Dendritic cell treated with granulocyte-macrophage colony-stimulating factor and Interleukin-4, amounts not matched to agents 40 ng/mL and 50 ng/mL, for 4 days (primary cell): ENCODE results near the gene NKG7.
"Not testable (repeated sequence)": the region's sequence is repeated elsewhere in the genome, so short reads cannot be mapped to it uniquely, and the experiment has no call there.

Experiments used
- H3K27ac Mint-ChIP-seq: one replicate; pipeline ENCODE4 v1.8.0; 2022; ENCODE audit warnings: mild to moderate bottlenecking, mixed read lengths
- H3K27me3 Mint-ChIP-seq: one replicate; pipeline ENCODE4 v1.8.0; 2022; ENCODE audit warnings: mild to moderate bottlenecking, mixed read lengths
- H3K36me3 Mint-ChIP-seq: one replicate; pipeline ENCODE4 v1.8.0; 2022; ENCODE audit warnings: low read depth, mixed read lengths
- H3K4me1 Mint-ChIP-seq: one replicate; pipeline ENCODE4 v1.8.0; 2022; ENCODE audit warnings: low read depth, mixed read lengths
- H3K4me3 Mint-ChIP-seq: one replicate; pipeline ENCODE4 v1.8.0; 2022; ENCODE audit warnings: mild to moderate bottlenecking, moderate library complexity, mixed read lengths
- H3K9me3 Mint-ChIP-seq: one replicate; pipeline ENCODE4 v1.8.0; 2022; ENCODE audit warnings: mixed read lengths
- intact Hi-C: fragments of 100-400 bp; cut with micrococcal nuclease; formaldehyde crosslinking; loops from one replicate; pipeline ENCODE4 v1.15.0; 2022

NKG7 gene

DNA sequence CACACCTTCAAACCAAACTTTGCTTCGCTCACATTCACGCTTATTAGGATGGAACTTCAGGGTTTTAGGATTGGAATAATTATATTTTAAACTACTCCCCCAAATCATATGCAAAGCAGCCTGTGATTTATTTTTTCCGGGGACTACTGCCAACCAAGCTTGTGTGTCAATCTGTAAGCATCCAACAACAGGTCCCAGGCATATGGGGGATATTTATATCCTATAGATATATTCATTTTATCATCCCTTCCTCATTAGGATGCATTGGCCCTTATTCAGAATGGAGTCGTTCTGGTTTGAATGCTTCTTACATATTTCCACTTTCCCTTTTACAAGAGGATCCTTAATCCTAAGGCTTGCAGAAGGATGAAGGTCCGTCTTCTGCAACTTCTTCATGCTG is 26.8 kb upstream of the NKG7 start:
- Mint-ChIP-seq H3K27me3 (no peaks in the 10 kb centered on the region), H3K36me3 (peaks cover 7% of the 10 kb centered on the region), H3K4me3 (no peak overlapping the region), H3K4me1 (peaks cover 14% of the 10 kb centered on the region), H3K27ac (no peak overlapping the region), H3K9me3 (peaks cover 26% of the 10 kb centered on the region)
- intact Hi-C loops = no loop called here

DNA sequence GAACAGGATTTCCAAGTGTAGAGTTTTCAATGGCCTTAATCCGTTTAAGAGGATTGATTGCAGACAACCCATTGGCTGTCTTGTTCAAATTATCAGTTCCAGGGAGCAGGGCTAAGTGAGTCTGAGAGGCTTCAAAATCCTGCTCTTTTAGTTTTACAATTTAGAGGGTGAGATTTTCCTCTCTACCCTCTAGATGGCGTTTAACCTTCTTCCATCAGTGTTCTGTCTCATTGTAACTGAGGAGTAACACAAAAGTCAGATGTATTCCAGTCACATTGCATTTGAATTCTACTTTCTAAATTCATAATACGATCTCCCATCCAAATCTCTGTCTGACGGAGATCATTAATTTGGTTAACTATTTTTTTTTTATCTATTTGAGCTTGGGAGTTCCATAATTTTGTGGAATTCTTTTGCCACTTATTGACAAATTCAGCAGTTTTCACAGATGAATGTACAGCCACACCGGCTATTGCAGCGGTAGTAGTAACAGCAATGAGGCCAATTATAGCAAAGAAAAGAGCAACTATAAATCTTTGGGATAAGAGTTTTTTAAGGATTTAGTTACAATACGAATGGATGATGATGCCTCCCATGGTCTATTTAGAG is 25.7 kb upstream of the NKG7 start:
- Mint-ChIP-seq H3K36me3 (peaks cover 7% of the 10 kb centered on the region), H3K4me3 (no peak overlapping the region), H3K4me1 (peaks cover 14% of the 10 kb centered on the region), H3K27ac (no peak overlapping the region), H3K9me3 (peaks cover 19% of the 10 kb centered on the region), H3K27me3 (no peaks in the 10 kb centered on the region)
- intact Hi-C loops = no loop called here

DNA sequence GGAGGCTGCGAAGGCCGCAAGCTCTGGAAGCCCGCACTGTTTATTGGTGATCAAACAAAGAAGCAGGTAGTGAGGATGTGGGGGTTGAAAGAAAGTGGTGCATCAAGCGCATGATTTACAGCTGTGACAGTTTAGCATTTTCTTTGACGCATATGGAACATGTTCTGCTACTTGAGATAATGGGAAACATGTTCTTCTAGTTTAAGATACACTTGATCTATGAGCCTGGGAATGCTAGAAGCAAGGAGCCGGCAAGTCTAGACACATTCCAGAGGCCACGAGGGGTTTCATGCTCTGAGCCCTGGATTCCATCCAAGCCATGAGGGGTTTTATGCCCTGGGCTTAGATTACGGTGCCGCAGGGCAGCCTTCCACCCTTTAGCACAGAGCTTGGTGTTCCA is 25.0 kb upstream of the NKG7 start:
- intact Hi-C loops, H3K4me3 Mint-ChIP-seq, H3K27ac Mint-ChIP-seq, H3K27me3 Mint-ChIP-seq, H3K36me3 Mint-ChIP-seq: not testable (repeated sequence)
- Mint-ChIP-seq H3K9me3 (peaks cover 12% of the 10 kb centered on the region), H3K4me1 (peaks cover 14% of the 10 kb centered on the region)

DNA sequence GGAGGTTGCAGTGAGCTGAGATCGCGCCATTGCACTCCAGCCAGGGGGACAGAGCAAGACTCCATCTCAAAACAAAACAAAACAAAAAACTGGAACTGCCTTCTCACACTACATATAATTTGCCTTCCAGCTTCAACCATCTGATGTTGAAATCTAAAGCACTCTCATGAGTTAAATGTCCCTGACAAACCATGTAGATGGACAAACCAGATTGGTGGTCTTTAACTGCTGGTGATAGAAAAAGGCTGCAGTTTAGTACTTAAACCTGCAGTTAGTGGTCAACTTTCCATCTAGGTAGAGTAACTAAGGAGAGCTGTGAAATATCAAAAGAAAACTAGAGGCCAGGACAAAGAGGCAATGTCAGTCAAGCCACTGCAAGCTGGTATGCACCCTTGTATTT is 23.7 kb upstream of the NKG7 start:
- H3K36me3 Mint-ChIP-seq = no peaks in the 10 kb centered on the region
- intact Hi-C loops = no loop called here

DNA sequence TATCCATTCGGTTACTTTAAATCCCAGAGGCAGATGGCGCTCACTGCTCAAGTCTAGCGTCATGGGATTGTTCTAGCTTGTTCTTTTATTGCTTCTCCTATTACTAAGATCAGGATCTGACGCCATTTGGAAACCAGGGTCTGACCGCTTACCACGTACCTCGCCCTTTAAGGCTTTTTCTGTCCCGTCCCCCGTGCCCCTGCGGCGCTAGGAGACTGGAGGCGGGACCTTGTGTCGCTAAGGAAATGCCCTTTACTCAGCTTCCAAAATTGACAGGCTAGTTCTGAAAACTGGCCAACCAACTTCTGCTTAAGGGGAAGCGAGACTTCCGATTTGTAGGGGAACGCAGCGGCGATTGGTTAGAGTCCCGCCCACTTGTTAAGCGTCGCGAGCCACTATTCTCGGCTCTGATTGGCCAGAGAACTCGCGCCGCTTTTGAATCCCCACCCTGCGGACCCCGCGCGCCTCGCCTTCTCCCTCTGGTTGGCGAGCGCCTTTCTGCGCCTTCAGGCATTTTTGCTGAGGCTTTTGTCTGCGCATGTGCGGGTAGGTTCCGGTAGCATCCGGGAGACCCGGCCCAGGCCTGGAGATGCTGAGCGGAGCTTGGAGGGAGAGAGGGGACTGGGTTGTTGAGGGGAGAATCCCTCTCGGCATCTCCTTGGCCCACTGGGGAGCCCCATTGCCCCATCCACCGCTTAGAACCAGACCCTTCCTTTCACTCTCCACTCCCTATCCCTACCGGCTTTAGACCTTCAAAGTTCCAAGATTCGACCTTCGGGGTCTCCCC is 21.8 kb upstream of the NKG7 start:
- Mint-ChIP-seq H3K4me1 (peaks cover 24% of the 10 kb centered on the region), H3K4me3 (peak overlapping the region; percentile 67), H3K27me3 (no peaks in the 10 kb centered on the region), H3K36me3 (no peaks in the 10 kb centered on the region), H3K27ac (peak overlapping the region; percentile 73), H3K9me3 (no peaks in the 10 kb centered on the region)
- intact Hi-C loops = loop anchor here (1.0 to 2.0 kb wide), 3 partner anchors 27 to 55 kb away; no protein-coding TSS in a partner anchor

More for the DNA sequence above, 23.7 kb upstream of the NKG7 start:
- H3K4me3 Mint-ChIP-seq = no peak overlapping the region
- no peaks in the 10 kb centered on the region for H3K9me3 Mint-ChIP-seq
- H3K4me1 Mint-ChIP-seq = peaks cover 17% of the 10 kb centered on the region
- peak overlapping the region; percentile 73 for H3K27ac Mint-ChIP-seq
- no peaks in the 10 kb centered on the region for H3K27me3 Mint-ChIP-seq

DNA sequence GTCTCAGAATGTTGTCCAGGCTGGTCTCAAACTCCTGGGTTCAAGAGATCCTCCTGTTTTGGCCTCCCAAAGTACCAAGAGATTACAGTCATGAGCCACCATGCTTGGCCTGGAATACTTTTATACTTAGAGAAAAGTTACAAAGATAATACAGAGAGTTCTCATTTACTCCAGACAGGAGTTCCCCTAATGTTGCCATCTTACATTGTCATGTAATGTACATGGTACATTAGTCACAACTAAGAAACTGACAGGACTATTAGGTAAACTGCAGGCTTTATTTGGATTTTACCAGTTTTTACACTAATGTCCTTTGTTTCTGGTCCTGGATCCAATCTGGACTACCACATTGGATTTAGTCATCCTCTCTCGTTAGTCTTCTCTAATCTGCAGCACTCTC is 20.2 kb upstream of the NKG7 start:
- H3K4me3 Mint-ChIP-seq = no peak overlapping the region
- peaks cover 24% of the 10 kb centered on the region for H3K4me1 Mint-ChIP-seq
- intact Hi-C loops = no loop called here
- no peak overlapping the region for H3K27ac Mint-ChIP-seq
- H3K9me3 Mint-ChIP-seq = no peaks in the 10 kb centered on the region
- no peaks in the 10 kb centered on the region for H3K27me3 Mint-ChIP-seq
- H3K36me3 Mint-ChIP-seq = no peaks in the 10 kb centered on the region

DNA sequence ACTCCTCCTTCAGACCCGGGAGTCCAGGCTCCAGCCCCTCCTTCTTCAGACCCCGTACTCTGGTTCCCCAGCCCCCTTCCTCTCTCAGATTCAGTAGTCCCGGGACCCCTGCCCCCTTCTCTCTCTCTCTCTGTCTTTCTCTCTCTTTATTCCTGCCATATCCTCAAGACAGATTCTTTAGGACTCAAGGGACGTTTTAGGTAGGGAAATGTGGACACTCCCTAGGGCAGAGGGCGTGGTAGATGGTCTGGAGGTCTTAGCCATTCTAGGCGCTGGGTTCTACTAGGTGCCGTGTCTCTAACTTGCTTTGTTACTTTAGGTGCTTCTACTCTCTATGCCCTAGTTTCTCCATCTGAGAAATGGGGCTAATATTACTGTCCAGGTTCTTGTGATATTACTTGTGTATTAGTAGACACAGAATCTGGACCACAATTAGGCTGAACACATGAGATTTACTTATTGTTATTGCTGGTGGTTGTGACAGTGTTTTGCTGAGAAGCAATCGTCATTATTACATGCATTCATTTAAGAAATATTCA is 18.7 kb upstream of the NKG7 start:
- Mint-ChIP-seq H3K9me3 (no peaks in the 10 kb centered on the region), H3K4me3 (peak overlapping the region; percentile 11), H3K27me3 (no peaks in the 10 kb centered on the region), H3K27ac (peak overlapping the region; percentile 79), H3K36me3 (no peaks in the 10 kb centered on the region), H3K4me1 (peaks cover 24% of the 10 kb centered on the region)
- intact Hi-C loops = no loop called here

DNA sequence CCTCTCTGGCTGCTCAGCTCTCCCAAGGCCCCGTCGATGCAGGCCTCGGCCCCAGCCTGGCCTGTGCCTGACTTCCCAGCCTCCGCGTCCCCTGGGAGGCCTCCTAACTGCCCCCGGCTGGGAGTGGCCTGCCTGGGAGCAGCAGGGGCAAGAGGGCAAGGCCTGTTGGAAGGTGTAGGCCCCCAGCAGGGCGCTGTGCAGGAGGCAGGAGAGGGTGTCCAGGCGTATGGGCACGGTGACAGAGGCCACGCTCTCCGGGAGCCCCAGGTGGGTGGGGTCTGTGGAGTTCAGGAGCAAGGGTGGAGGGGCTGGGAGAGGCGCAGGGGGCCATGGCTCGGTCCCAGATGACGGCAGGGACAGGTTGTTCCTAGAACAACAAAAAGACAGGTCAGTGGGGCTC is 16.7 kb upstream of the NKG7 start:
- Mint-ChIP-seq H3K27ac (no peak overlapping the region), H3K4me1 (peaks cover 21% of the 10 kb centered on the region)

DNA sequence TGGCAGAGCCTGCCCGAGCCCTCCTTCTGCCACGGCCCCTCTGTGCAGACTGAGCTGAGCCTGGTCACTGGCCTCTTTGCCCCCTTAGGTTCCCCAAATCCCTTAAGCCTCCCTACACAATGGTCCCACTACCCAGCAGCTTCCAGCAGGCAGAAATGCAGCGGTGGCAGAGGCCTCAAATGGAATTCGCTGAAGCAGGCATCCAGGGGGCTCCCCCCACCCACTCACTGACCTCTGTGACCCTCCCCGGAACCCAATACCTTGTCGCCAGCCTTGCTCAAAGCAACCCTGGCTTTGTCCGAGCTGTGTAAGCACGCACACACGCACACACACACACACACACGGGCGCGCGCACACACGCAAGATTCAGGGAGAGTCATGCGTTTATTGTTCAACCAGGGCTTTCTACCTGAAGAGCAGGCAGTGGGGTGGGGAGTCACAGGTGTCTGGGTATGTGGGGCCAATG is 15.5 kb upstream of the NKG7 start, which contains the start of gene LIM2:
Gene LIM2 (minus strand): TSS at position 51 of the 466 bp plus-strand sequence. CDS start 531 bp downstream, outside the sequence.
- no peaks in the 10 kb centered on the region for H3K9me3 Mint-ChIP-seq

More for the DNA sequence above, 16.7 kb upstream of the NKG7 start:
- H3K9me3 Mint-ChIP-seq = no peaks in the 10 kb centered on the region
- intact Hi-C loops = no loop called here
- no peaks in the 10 kb centered on the region for H3K27me3 Mint-ChIP-seq
- no peaks in the 10 kb centered on the region for H3K36me3 Mint-ChIP-seq
- H3K4me3 Mint-ChIP-seq = no peak overlapping the region

DNA sequence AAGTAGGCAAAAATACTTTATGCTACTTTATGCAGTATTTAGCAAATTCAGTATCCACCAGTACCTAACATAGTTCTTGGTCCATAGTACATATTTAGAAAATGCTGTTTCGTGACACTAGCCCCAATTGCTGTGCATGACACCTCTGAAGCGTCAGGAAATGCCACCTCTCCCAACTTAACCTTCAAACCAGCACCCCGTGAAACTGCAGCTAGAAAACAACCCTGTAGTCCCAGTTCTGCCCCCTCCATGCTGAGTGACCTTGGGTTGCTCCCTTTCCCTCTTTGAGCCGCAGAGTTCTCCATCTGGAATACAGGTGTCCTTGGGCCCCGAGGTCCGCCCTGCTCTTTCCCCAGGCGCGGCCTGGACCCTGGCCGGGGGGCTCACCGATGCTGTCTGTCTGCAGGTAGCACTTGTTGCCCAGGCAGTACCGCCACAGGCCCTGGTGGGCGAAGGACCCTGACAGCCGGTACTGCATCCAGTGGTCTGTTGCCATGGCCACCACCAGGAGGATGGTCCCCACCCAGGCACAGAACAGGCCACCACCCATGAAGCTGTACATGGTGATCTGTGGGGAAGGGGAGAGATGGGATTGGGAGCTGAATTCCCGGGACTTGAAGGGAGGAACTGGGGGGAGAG is 14.5 kb upstream of the NKG7 start:
- Mint-ChIP-seq H3K9me3 (no peaks in the 10 kb centered on the region), H3K4me3 (no peak overlapping the region), H3K27ac (peak overlapping the region; percentile 8), H3K27me3 (no peaks in the 10 kb centered on the region), H3K36me3 (no peaks in the 10 kb centered on the region), H3K4me1 (peaks cover 21% of the 10 kb centered on the region)
- intact Hi-C loops = no loop called here

More for the DNA sequence above, 15.5 kb upstream of the NKG7 start, which contains the start of gene LIM2:
- H3K4me1 Mint-ChIP-seq = peaks cover 21% of the 10 kb centered on the region
- no peaks in the 10 kb centered on the region for H3K27me3 Mint-ChIP-seq
- no peak within 1 kb of the TSS for H3K4me3 Mint-ChIP-seq
- peak within 1 kb of the TSS; percentile 18 for H3K27ac Mint-ChIP-seq
- intact Hi-C loops = no loop called here
- no peaks in the 10 kb centered on the region for H3K36me3 Mint-ChIP-seq

DNA sequence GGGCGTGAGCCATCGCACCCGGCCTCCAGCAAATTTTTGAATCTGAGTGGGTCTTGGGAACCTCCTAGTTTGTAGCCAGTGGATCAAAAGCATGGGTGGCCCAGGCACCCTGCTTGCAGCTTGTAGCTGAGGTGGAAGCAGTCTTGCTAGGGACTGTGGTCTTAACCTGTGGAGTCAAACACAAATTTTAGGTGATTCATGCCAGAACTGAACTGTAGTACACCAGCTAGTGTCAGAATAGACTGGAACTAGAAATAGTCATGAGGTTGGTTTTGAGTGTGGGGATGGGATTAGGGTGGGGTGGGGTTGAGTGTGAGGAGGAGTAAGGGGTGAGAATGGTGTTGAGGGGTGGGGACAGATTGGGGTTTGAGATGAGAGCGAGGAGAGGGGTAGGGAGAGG is 9.6 kb upstream of the NKG7 start:
- Mint-ChIP-seq H3K9me3 (peaks cover 7% of the 10 kb centered on the region), H3K27me3 (no peaks in the 10 kb centered on the region), H3K4me3 (no peak overlapping the region), H3K36me3 (no peaks in the 10 kb centered on the region), H3K27ac (no peak overlapping the region), H3K4me1 (peaks cover 6% of the 10 kb centered on the region)
- intact Hi-C loops = no loop called here

DNA sequence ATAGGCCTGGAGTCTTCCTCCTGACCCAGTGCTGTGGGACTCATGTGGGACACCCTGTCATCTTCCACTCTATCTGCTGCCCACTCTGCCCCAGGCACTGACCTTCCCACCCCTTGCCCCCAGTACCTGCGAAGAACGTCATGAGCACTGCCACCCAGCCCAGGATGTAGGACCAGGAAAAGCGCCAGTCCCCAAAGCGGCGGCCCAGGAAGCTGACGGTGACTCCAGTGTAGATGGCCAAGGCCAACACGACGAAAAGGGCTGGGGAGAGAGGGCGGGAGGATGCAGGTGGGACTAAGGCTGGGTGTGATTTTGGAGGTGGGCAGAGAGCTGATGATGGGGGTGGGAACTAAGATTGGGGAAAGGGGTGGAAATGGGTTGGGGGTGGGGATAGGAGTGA is 7.9 kb upstream of the NKG7 start:
- Mint-ChIP-seq H3K36me3 (no peaks in the 10 kb centered on the region), H3K27me3 (no peaks in the 10 kb centered on the region), H3K4me1 (peaks cover 4% of the 10 kb centered on the region), H3K4me3 (no peak overlapping the region), H3K27ac (no peak overlapping the region), H3K9me3 (peaks cover 7% of the 10 kb centered on the region)
- intact Hi-C loops = no loop called here

DNA sequence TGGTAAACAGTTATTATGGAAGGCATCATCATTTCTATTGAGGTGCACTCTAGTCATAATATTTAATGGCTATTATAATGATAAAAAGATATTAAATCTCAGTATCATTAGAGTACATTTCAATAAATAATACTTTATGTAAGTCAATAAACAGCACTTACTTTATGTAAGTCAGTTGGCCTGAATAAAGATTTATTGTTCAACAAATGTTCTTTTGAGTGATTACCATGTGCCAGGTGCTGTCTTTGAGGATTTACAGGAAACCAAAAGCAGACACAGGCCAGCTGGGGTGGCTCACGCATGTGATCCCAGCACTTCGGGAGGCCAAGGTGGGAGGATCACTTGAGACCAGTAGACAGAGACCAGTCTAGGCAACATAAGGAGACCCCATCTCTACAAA is 5.0 kb upstream of the NKG7 start:
- H3K27ac Mint-ChIP-seq = no peak overlapping the region
- intact Hi-C loops = no loop called here
- no peak overlapping the region for H3K4me3 Mint-ChIP-seq
- H3K36me3 Mint-ChIP-seq = no peaks in the 10 kb centered on the region
- H3K4me1 Mint-ChIP-seq = peaks cover 20% of the 10 kb centered on the region
- H3K9me3 Mint-ChIP-seq = peaks cover 7% of the 10 kb centered on the region
- H3K27me3 Mint-ChIP-seq = no peaks in the 10 kb centered on the region
